Duodenal mucosa (tissue), 2 donors: ENCODE results near the gene NAA60.

Source experiments
- H3K27ac ChIP-seq: one replicate; pipeline ENCODE4 v1.7.0; 2013; ENCODE audit warnings: low read depth, low read length
- H3K27me3 ChIP-seq, 2 donors: one replicate each; pipeline ENCODE4 v1.7.0; 2013; ENCODE audit warnings: low read length in 2 of 2, control low read depth in 1 of 2; ENCODE audit not compliant: insufficient read depth in 2 of 2, control insufficient read depth in 1 of 2
- H3K36me3 ChIP-seq, 2 donors: one replicate each; pipeline ENCODE4 v1.7.0; 2013; ENCODE audit warnings: low read length in 2 of 2, control low read depth in 1 of 2; ENCODE audit not compliant: insufficient read depth in 2 of 2, control insufficient read depth in 1 of 2
- H3K4me1 ChIP-seq, 2 donors: one replicate each; pipeline ENCODE4 v1.7.0; 2013; ENCODE audit warnings: low read length in 2 of 2, control low read depth in 1 of 2; ENCODE audit not compliant: insufficient read depth in 2 of 2, control insufficient read depth in 1 of 2
- H3K4me3 ChIP-seq, 2 donors: one replicate each; pipeline ENCODE4 v1.7.0; 2013; ENCODE audit warnings: low read length in 2 of 2, low read depth in 1 of 2
- H3K9ac ChIP-seq, 2 donors: one replicate each; pipeline ENCODE4 v1.7.0; 2013; ENCODE audit warnings: low read length in 2 of 2, low read depth in 1 of 2
- H3K9me3 ChIP-seq, 2 donors: one replicate each; pipeline ENCODE4 v1.7.0; 2013; ENCODE audit warnings: low read length in 2 of 2, control low read depth in 1 of 2; ENCODE audit not compliant: control insufficient read depth in 1 of 2

NAA60 gene

GRCh38 chr16:3443108-3444031, at the start of gene NAA60, which contains the start of gene ZNF597:
Gene NAA60 (plus strand): TSS chr16:3443680. CDS start chr16:3476228, 32,548 bp downstream.
Gene ZNF597 (minus strand): TSS chr16:3443504. CDS start chr16:3443153, 351 bp downstream.
- Histone ChIP-seq H3K9ac (peak within 1 kb of the TSS; percentile 74 to 78), H3K27me3 (no peaks in the 10 kb centered on the region), H3K4me3 (peak within 1 kb of the TSS; percentile 69 to 88), H3K4me1 (peaks cover 10 to 11% of the 10 kb centered on the region in 2 donors), H3K27ac (peak within 1 kb of the TSS; percentile 32), H3K9me3 (peaks cover 8% of the 10 kb centered on the region in 2 donors), H3K36me3 (peaks cover 7 to 17% of the 10 kb centered on the region in 2 donors)

- peaks cover 42 to 48% of the 10 kb centered on the region in 2 donors for H3K36me3 ChIP-seq
- H3K27ac ChIP-seq = peak overlapping the region; percentile 73
- peaks cover 34 to 37% of the 10 kb centered on the region in 2 donors for H3K9me3 ChIP-seq
- H3K4me1 ChIP-seq = peaks cover 0 to 10% of the 10 kb centered on the region in 2 donors
- H3K27me3 ChIP-seq = no peaks in the 10 kb centered on the region
- peak overlapping the region; percentile 84 to 87 for H3K9ac ChIP-seq
- H3K4me3 ChIP-seq = peak overlapping the region; percentile 84 to 91
Observed at GRCh38 chr16:3400446-3400778, 43.1 kb upstream of the NAA60 start.

- H3K27me3 ChIP-seq = no peaks in the 10 kb centered on the region
- peaks cover 40 to 48% of the 10 kb centered on the region in 2 donors for H3K36me3 ChIP-seq
- peaks cover 36 to 42% of the 10 kb centered on the region in 2 donors for H3K9me3 ChIP-seq
- H3K27ac ChIP-seq = peak within 1 kb of the TSS; percentile 73
- H3K4me1 ChIP-seq = peaks cover 0 to 10% of the 10 kb centered on the region in 2 donors
- peak within 1 kb of the TSS; percentile 84 to 88 for H3K9ac ChIP-seq
- H3K4me3 ChIP-seq = peak within 1 kb of the TSS; percentile 86 to 91
Observed at GRCh38 chr16:3400779-3401688, 42.4 kb upstream of the NAA60 start, which contains the start of the genes ZNF174 and ZSCAN32. Gene ZNF174 (plus strand): TSS chr16:3401215. CDS start chr16:3402005, 790 bp downstream. Gene ZSCAN32 (minus strand): TSS chr16:3401004. CDS start chr16:3397557, 3,447 bp downstream.

- Histone ChIP-seq H3K9ac (peak overlapping the region; percentile 65 to 88), H3K27me3 (no peaks in the 10 kb centered on the region), H3K4me3 (peak overlapping the region; percentile 86 to 91), H3K27ac (no peak overlapping the region), H3K9me3 (peaks cover 38 to 42% of the 10 kb centered on the region in 2 donors), H3K36me3 (peaks cover 40 to 47% of the 10 kb centered on the region in 2 donors), H3K4me1 (peaks cover 0 to 10% of the 10 kb centered on the region in 2 donors)
Observed at GRCh38 chr16:3401719-3402397, 41.6 kb upstream of the NAA60 start.

GRCh38 chr16:3408561-3409197, 34.8 kb upstream of the NAA60 start:
- no peak overlapping the region for H3K27ac ChIP-seq
- H3K9me3 ChIP-seq = peaks cover 74 to 86% of the 10 kb centered on the region in 2 donors
- peaks cover 39 to 55% of the 10 kb centered on the region in 2 donors for H3K36me3 ChIP-seq
- peak overlapping the region; percentile 32 to 41 for H3K4me3 ChIP-seq
- H3K27me3 ChIP-seq = no peaks in the 10 kb centered on the region
- H3K9ac ChIP-seq = no peak overlapping the region
- no peaks in the 10 kb centered on the region for H3K4me1 ChIP-seq

- Histone ChIP-seq H3K9me3 (peaks cover 47 to 54% of the 10 kb centered on the region in 2 donors), H3K9ac (no peak overlapping the region)
Observed at GRCh38 chr16:3413730-3414379, 29.6 kb upstream of the NAA60 start.

GRCh38 chr16:3431779-3432219, 11.7 kb upstream of the NAA60 start:
- Histone ChIP-seq H3K27me3 (no peaks in the 10 kb centered on the region), H3K9me3 (no peaks in the 10 kb centered on the region), H3K4me3 (peak overlapping the region; percentile 3 to 19), H3K9ac (no peak overlapping the region), H3K4me1 (no peaks in the 10 kb centered on the region), H3K27ac (no peak overlapping the region), H3K36me3 (peaks cover 10 to 16% of the 10 kb centered on the region in 2 donors)

More at GRCh38 chr16:3413730-3414379, 29.6 kb upstream of the NAA60 start:
- Histone ChIP-seq H3K36me3 (peaks cover 3 to 6% of the 10 kb centered on the region in 2 donors), H3K4me3 (no peak overlapping the region), H3K4me1 (no peaks in the 10 kb centered on the region), H3K27ac (no peak overlapping the region), H3K27me3 (no peaks in the 10 kb centered on the region)

GRCh38 chr16:3434373-3434772, 9.1 kb upstream of the NAA60 start:
- no peaks in the 10 kb centered on the region for H3K27me3 ChIP-seq
- peaks cover 12 to 22% of the 10 kb centered on the region in 2 donors for H3K36me3 ChIP-seq
- no peak overlapping the region for H3K27ac ChIP-seq
- no peak overlapping the region for H3K4me3 ChIP-seq
- H3K9me3 ChIP-seq = peaks cover under 1 to 4% of the 10 kb centered on the region in 2 donors
- no peaks in the 10 kb centered on the region for H3K4me1 ChIP-seq
- H3K9ac ChIP-seq = no peak overlapping the region
